ENCODE measurements around the gene SMARCC2. TPM values are rescaled to one million over a fixed set of nuclear protein-coding genes. Genes with fewer than 3 reads are reported as not detected.

The SMARCC2 gene
- total RNA-seq, 4 donors from 2014 or later: 104 to 139 (median 117) TPM

GRCh38 chr12:56224954-56225353 is 35.7 kb upstream of the SMARCC2 start:
- Histone ChIP-seq H3K9me3 (no peaks in the 10 kb centered on the region), H3K27ac (peak overlapping the region in 3 of 4 donors; percentile 87 to 99 (median 99)), H3K4me1 (peaks cover 0 to 38% (median 28%) of the 10 kb centered on the region in 4 donors), H3K36me3 (peaks cover 0 to 41% (median 0%) of the 10 kb centered on the region in 3 donors), H3K4me3 (peak overlapping the region; percentile 33 to 65 (median 59)), H3K27me3 (no peaks in the 10 kb centered on the region)
- DNase-seq (ENCODE audit: low spot score in 2 of 2): no peak
- TF ChIP-seq EP300 (IDR thresholded peaks at IDR 0.05) (no peak), POLR2A (IDR thresholded peaks at IDR 0.05) (no peak)
- TF ChIP-seq, protein P1, sequence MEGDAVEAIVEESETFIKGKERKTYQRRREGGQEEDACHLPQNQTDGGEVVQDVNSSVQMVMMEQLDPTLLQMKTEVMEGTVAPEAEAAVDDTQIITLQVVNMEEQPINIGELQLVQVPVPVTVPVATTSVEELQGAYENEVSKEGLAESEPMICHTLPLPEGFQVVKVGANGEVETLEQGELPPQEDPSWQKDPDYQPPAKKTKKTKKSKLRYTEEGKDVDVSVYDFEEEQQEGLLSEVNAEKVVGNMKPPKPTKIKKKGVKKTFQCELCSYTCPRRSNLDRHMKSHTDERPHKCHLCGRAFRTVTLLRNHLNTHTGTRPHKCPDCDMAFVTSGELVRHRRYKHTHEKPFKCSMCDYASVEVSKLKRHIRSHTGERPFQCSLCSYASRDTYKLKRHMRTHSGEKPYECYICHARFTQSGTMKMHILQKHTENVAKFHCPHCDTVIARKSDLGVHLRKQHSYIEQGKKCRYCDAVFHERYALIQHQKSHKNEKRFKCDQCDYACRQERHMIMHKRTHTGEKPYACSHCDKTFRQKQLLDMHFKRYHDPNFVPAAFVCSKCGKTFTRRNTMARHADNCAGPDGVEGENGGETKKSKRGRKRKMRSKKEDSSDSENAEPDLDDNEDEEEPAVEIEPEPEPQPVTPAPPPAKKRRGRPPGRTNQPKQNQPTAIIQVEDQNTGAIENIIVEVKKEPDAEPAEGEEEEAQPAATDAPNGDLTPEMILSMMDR (IDR thresholded peaks at IDR 0.05): no peak
- WGBS, 2 donors: 75 to 79% methylated on average over 11 of the region's 11 CpGs

GRCh38 chr12:56224102-56224701 is 34.9 kb upstream of the SMARCC2 start, which contains the start of gene NABP2:
Gene NABP2 (plus strand): TSS chr12:56224342. CDS start chr12:56224857, 515 bp downstream.
- Histone ChIP-seq H3K4me3 (peak within 1 kb of the TSS; percentile 33 to 65 (median 59)), H3K9me3 (no peaks in the 10 kb centered on the region), H3K4me1 (peaks cover 0 to 46% (median 31%) of the 10 kb centered on the region in 4 donors), H3K27ac (peak within 1 kb of the TSS; percentile 52 to 99 (median 94)), H3K36me3 (peaks cover 0 to 33% (median 0%) of the 10 kb centered on the region in 3 donors), H3K27me3 (no peaks in the 10 kb centered on the region)
- 0% methylated on average over 29 to 31 of the region's 41 CpGs for WGBS, 2 donors
- DNase-seq (ENCODE audit: low spot score in 2 of 2): peak; percentile 97
- TF ChIP-seq EP300 (IDR thresholded peaks at IDR 0.05): peak; percentile 83 to 91
- TF ChIP-seq POLR2A (IDR thresholded peaks at IDR 0.05): peak in 1 of 2 donors; percentile 62
- TF ChIP-seq, protein P1 (IDR thresholded peaks at IDR 0.05): peak; percentile 81 to 98 (median 94)

- H3K4me1 ChIP-seq: peaks cover 0 to 51% (median 31%) of the 10 kb centered on the region in 4 donors
- TF ChIP-seq, protein P1 (IDR thresholded peaks at IDR 0.05): no peak
- TF ChIP-seq POLR2A (IDR thresholded peaks at IDR 0.05): no peak
- TF ChIP-seq EP300 (IDR thresholded peaks at IDR 0.05): no peak
- peak overlapping the region in 3 of 4 donors; percentile 33 to 65 (median 62) for H3K4me3 ChIP-seq
- H3K9me3 ChIP-seq: no peaks in the 10 kb centered on the region
- peaks cover 0 to 28% (median 0%) of the 10 kb centered on the region in 3 donors for H3K36me3 ChIP-seq
- no peak for DNase-seq (ENCODE audit: low spot score in 2 of 2)
- H3K27ac ChIP-seq: peak overlapping the region; percentile 52 to 99 (median 93)
- 24 to 29% methylated on average over 15 of the region's 15 CpGs for WGBS, 2 donors
- no peaks in the 10 kb centered on the region for H3K27me3 ChIP-seq
These were observed 34.4 kb upstream of the SMARCC2 start for GRCh38 chr12:56223571-56224101.

DNA sequence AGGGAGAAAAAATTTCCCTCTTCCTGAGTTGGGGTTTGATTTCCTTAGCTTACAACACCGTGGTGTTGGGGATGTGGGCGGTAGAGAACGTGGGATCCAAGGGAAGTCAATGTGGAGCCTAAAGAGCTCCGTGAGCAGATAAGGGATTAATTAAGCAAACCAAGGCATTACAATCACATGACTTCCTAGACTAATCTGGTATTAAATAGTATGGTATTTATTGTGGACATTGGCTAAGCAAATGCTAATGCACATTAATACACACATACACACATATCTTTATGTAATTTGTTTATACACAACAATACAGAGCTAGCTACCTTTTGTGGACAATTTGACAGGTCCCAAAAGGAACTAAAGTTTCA is 33.2 kb upstream of the SMARCC2 start:
- peak overlapping the region; percentile 69 to 95 (median 82) for H3K4me3 ChIP-seq
- 9 to 14% methylated on average over 4 of the region's 4 CpGs for WGBS, 2 donors
- H3K27me3 ChIP-seq: no peaks in the 10 kb centered on the region
- TF ChIP-seq EP300 (IDR thresholded peaks at IDR 0.05) (no peak), POLR2A (IDR thresholded peaks at IDR 0.05) (no peak)
- TF ChIP-seq, protein P1 (IDR thresholded peaks at IDR 0.05): no peak
- H3K36me3 ChIP-seq: peaks cover 0 to 19% (median 0%) of the 10 kb centered on the region in 3 donors
- peak overlapping the region; percentile 90 to 99 (median 96) for H3K27ac ChIP-seq
- DNase-seq (ENCODE audit: low spot score in 2 of 2): no peak
- no peaks in the 10 kb centered on the region for H3K9me3 ChIP-seq
- H3K4me1 ChIP-seq: peaks cover 0 to 56% (median 31%) of the 10 kb centered on the region in 4 donors

Data from tibial nerve (tissue), 4 donors.